Panc1 (cell line): Measurements from ENCODE around the gene CRELD1.
"Not testable (repeated sequence)": the region's sequence is repeated elsewhere in the genome, so short reads cannot be mapped to it uniquely, and the experiment has no call there.

Experiments used
- POLR2AphosphoS5 ChIP-seq: IDR thresholded peaks from 2 replicates; pipeline ENCODE4 v1.6.1; 2012; ENCODE audit warnings: mild to moderate bottlenecking, low read depth, low read length, moderate library complexity
- TF ChIP-seq, protein P1 (sequence below): fragments of 450-650 bp; IDR thresholded peaks from 2 replicates; pipeline ENCODE4 v1.5.1; 2017; ENCODE audit warnings: mild to moderate bottlenecking

DNA sequence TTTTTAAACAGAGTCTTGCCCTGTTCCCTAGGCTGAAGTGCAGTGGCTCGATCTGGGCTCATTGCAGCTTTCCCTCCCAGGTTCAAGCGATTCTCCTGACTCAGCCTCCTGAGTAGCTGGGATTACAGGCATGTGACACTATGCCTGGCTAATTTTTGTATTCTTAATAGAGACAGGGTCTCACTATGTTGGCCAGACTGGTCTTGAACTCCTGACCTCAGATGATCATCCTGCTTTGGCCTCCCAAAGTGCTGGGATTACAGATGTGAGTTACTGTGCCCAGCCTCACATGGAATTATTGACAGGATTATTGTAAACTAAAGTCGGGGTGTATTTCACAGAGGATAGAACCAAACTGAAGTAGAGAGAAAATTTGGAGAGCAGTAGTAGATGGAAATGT is 37.9 kb upstream of the CRELD1 start:
- TF ChIP-seq, protein P1, sequence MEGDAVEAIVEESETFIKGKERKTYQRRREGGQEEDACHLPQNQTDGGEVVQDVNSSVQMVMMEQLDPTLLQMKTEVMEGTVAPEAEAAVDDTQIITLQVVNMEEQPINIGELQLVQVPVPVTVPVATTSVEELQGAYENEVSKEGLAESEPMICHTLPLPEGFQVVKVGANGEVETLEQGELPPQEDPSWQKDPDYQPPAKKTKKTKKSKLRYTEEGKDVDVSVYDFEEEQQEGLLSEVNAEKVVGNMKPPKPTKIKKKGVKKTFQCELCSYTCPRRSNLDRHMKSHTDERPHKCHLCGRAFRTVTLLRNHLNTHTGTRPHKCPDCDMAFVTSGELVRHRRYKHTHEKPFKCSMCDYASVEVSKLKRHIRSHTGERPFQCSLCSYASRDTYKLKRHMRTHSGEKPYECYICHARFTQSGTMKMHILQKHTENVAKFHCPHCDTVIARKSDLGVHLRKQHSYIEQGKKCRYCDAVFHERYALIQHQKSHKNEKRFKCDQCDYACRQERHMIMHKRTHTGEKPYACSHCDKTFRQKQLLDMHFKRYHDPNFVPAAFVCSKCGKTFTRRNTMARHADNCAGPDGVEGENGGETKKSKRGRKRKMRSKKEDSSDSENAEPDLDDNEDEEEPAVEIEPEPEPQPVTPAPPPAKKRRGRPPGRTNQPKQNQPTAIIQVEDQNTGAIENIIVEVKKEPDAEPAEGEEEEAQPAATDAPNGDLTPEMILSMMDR, result not testable (repeated sequence)
- TF ChIP-seq POLR2AphosphoS5, result not testable (repeated sequence)
